GM10266 (cell line): ENCODE measurements around the gene EHBP1.

Source experiments
- DNase-seq: peaks from one replicate; pipeline ENCODE4 v3.0.0; 2012; ENCODE audit errors: extremely low spot score
- CTCF ChIP-seq: IDR thresholded peaks from 2 replicates; pipeline ENCODE4 v1.5.1; 2012; ENCODE audit warnings: mild to moderate bottlenecking, low read depth; ENCODE audit not compliant: control insufficient read depth, insufficient read depth; ENCODE audit errors: missing control alignments

EHBP1 gene

GRCh38 chr2:62857139-62857931 is 151.8 kb downstream of the EHBP1 start:
- no peak for DNase-seq
- TF ChIP-seq CTCF: no peak

- TF ChIP-seq CTCF: no peak
- no peak for DNase-seq
Measured at GRCh38 chr2:62858231-62858832, 152.8 kb downstream of the EHBP1 start.

GRCh38 chr2:62868947-62869346 is 163.4 kb downstream of the EHBP1 start:
- TF ChIP-seq CTCF: no peak

GRCh38 chr2:62870966-62871365 is 165.5 kb downstream of the EHBP1 start:
- no peak for DNase-seq

More at GRCh38 chr2:62868947-62869346, 163.4 kb downstream of the EHBP1 start:
- no peak for DNase-seq

GRCh38 chr2:62871506-62871905 is 166.0 kb downstream of the EHBP1 start:
- no peak for TF ChIP-seq CTCF
- DNase-seq: no peak

More at GRCh38 chr2:62870966-62871365, 165.5 kb downstream of the EHBP1 start:
- TF ChIP-seq CTCF: no peak

GRCh38 chr2:62873603-62874002 is 168.1 kb downstream of the EHBP1 start:
- TF ChIP-seq CTCF: no peak
- DNase-seq: no peak

GRCh38 chr2:62874881-62875383 is 169.4 kb downstream of the EHBP1 start:
- no peak for DNase-seq
- TF ChIP-seq CTCF: no peak
